ENCODE measurements around the gene ALDH16A1. TPM values are rescaled to one million over a fixed set of nuclear protein-coding genes. Genes with fewer than 3 reads are reported as not detected.

ALDH16A1 gene
- total RNA-seq, 1 experiment from 2014 or later: 51.7 TPM

GRCh38 chr19:49411681-49412326 is 41.2 kb upstream of the ALDH16A1 start:
- Histone ChIP-seq H4K5ac (ENCODE audit: insufficient read length, low read depth, low read length) (no peak overlapping the region), H2BK120ac (ENCODE audit: low read depth, low read length, poor library complexity, severe bottlenecking) (no peak overlapping the region), H2BK15ac (ENCODE audit: low read depth, low read length) (no peak overlapping the region), H3K18ac (ENCODE audit: insufficient read length, low read depth, low read length) (no peak overlapping the region), H3K27me3 (ENCODE audit: insufficient read depth, low read length) (no peaks in the 10 kb centered on the region), H4K91ac (ENCODE audit: insufficient read length, low read depth, low read length) (no peak overlapping the region), H4K8ac (replicated peaks; ENCODE audit: insufficient read length, low read depth, low read length) (no peak overlapping the region), H3K27ac (ENCODE audit: insufficient read length, low read depth, low read length) (no peak overlapping the region), H3T11ph (ENCODE audit: low read length) (no peak overlapping the region), H3K9ac (ENCODE audit: extremely low read depth, insufficient read length, low read length) (no peak overlapping the region), H2BK20ac (ENCODE audit: low read depth, low read length, poor library complexity, severe bottlenecking) (no peak overlapping the region), H2BK5ac (ENCODE audit: insufficient read length, low read length) (no peak overlapping the region), H3K4me1 (ENCODE audit: insufficient read depth, low read length) (no peaks in the 10 kb centered on the region), H3K23ac (ENCODE audit: insufficient read length, low read depth, low read length) (no peak overlapping the region), H2AK5ac (ENCODE audit: insufficient read length, low read length) (no peak overlapping the region), H3K4ac (ENCODE audit: low read depth, low read length) (no peak overlapping the region), H3K79me1 (ENCODE audit: insufficient read depth, low read depth, low read length, poor library complexity, severe bottlenecking) (no peaks in the 10 kb centered on the region), H3K4me2 (ENCODE audit: insufficient read depth, insufficient read length, low read length) (no peak overlapping the region), H4K20me1 (ENCODE audit: control insufficient read depth, insufficient read depth, insufficient read length) (no peaks in the 10 kb centered on the region), H2AFZ (ENCODE audit: low read length) (no peak overlapping the region), H3K9me3 (ENCODE audit: control insufficient read depth, low read depth, low read length) (no peaks in the 10 kb centered on the region), H3K23me2 (ENCODE audit: insufficient read length, low read depth, low read length, poor library complexity, severe bottlenecking) (peaks cover under 1% of the 10 kb centered on the region), H3K79me2 (ENCODE audit: insufficient read depth, low read length) (no peaks in the 10 kb centered on the region), H2BK12ac (ENCODE audit: insufficient read length, low read depth, low read length) (no peak overlapping the region), H3K56ac (ENCODE audit: insufficient read length, low read depth, low read length) (no peak overlapping the region), H3K14ac (ENCODE audit: insufficient read depth, low read length) (no peak overlapping the region)
- TF ChIP-seq, protein P1, sequence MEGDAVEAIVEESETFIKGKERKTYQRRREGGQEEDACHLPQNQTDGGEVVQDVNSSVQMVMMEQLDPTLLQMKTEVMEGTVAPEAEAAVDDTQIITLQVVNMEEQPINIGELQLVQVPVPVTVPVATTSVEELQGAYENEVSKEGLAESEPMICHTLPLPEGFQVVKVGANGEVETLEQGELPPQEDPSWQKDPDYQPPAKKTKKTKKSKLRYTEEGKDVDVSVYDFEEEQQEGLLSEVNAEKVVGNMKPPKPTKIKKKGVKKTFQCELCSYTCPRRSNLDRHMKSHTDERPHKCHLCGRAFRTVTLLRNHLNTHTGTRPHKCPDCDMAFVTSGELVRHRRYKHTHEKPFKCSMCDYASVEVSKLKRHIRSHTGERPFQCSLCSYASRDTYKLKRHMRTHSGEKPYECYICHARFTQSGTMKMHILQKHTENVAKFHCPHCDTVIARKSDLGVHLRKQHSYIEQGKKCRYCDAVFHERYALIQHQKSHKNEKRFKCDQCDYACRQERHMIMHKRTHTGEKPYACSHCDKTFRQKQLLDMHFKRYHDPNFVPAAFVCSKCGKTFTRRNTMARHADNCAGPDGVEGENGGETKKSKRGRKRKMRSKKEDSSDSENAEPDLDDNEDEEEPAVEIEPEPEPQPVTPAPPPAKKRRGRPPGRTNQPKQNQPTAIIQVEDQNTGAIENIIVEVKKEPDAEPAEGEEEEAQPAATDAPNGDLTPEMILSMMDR (conservative IDR thresholded peaks at IDR 0.05): no peak
- Mint-ChIP-seq H3K27me3 (ENCODE audit: low read depth) (peaks cover 11% of the 10 kb centered on the region), H3K9me3 (no peaks in the 10 kb centered on the region; a peak in 1 of 5 replicates), H3K36me3 (ENCODE audit: insufficient read depth in 1 of 3, low read depth in 3 of 3) (no peaks in the 10 kb centered on the region; a peak in 1 of 7 replicates), H3K27ac (peak overlapping the region in 1 of 3 experiments; percentile 49; a peak in 1 of 7 replicates), H3K4me3 (no peak overlapping the region), H3K4me1 (peaks cover 42 to 50% of the 10 kb centered on the region in 2 experiments)
- WGBS (ENCODE audit: extremely low coverage, insufficient read length, low lambda C conversion rate): no CpG with 5 or more reads among the region's 3 CpGs
- no peak for DNase-seq

All from H9 (cell line).